Measurements from ENCODE around the gene TAMM41.

- no peak for TF ChIP-seq CTCF (IDR thresholded peaks at IDR 0.05)
- TF ChIP-seq EP300 (IDR thresholded peaks at IDR 0.05), result no peak
- no peak for TF ChIP-seq POLR2A (IDR thresholded peaks at IDR 0.05)
- no peak for TF ChIP-seq POLR2AphosphoS5 (IDR thresholded peaks at IDR 0.05)
Measured at GRCh38 chr3:11779626-11780025, 67.1 kb downstream of the TAMM41 start.

Measured in gastroesophageal sphincter (tissue), 3 donors.